Heart right ventricle (tissue), 16 donors: ENCODE data around the gene GPR158. TPM values are rescaled to one million over a fixed set of nuclear protein-coding genes. Genes with fewer than 3 reads are reported as not detected.
"Not testable (repeated sequence)": the region's sequence is repeated elsewhere in the genome, so short reads cannot be mapped to it uniquely, and the experiment has no call there.

Experiments used
- ATAC-seq, 8 donors: fragments of 200-7000 bp; cut with Tn5 transposase; one replicate each; pipeline ENCODE4 v1.9.1; 2020; ENCODE audit warnings: mild to moderate bottlenecking in 8 of 8, moderate library complexity in 8 of 8, moderate number of reproducible peaks in 1 of 8
- DNase-seq, 2 donors: peaks; one replicate each; pipeline ENCODE4 v3.0.0-alpha.2; 2020
- H3K27ac ChIP-seq, 10 donors: fragments of 200-600 bp; sonication (generic) in 2 of 10; one replicate each; pipeline versions ENCODE4 v1.5.0 to v1.8.0; 2020 to 2022; ENCODE audit warnings: mild to moderate bottlenecking in 3 of 10
- H3K27me3 ChIP-seq, 7 donors: fragments of 200-600 bp; one replicate each; pipeline ENCODE4 v1.8.0; 2021 to 2022; ENCODE audit warnings: mild to moderate bottlenecking in 2 of 7
- H3K36me3 ChIP-seq, 9 donors: fragments of 200-600 bp; sonication (generic) in 1 of 9; one replicate each; pipeline versions ENCODE4 v1.5.0 to v1.8.0; 2020 to 2022; ENCODE audit warnings: mild to moderate bottlenecking in 2 of 9
- H3K4me1 ChIP-seq, 9 donors: fragments of 200-600 bp; sonication (generic) in 1 of 9; one replicate each; pipeline versions ENCODE4 v1.5.0 to v1.8.0; 2020 to 2022; ENCODE audit warnings: mild to moderate bottlenecking in 4 of 9
- H3K4me3 ChIP-seq, 10 donors: fragments of 200-600 bp; sonication (generic) in 2 of 10; one replicate each; pipeline versions ENCODE4 v1.5.0 to v1.8.0; 2020 to 2022; ENCODE audit warnings: mild to moderate bottlenecking in 7 of 10, moderate library complexity in 2 of 10
- H3K9me3 ChIP-seq, 11 donors: fragments of 200-600 bp in 10 of 11; sonication (generic) in 2 of 11; one replicate each; pipeline versions ENCODE4 v1.5.0 to v1.8.0; 2013 to 2022; ENCODE audit warnings: mild to moderate bottlenecking in 2 of 11, control low read depth in 1 of 11, moderate library complexity in 1 of 11
- WGBS, 2 donors: extraction: QIAGEN DNeasy Blood & Tissue Kit; methylation state at CpG; one replicate each; pipeline ENCODE4 v1.1.7; 2013; ENCODE audit warnings: inconsistent platforms in 1 of 2; 5-methylcytosine and 5-hydroxymethylcytosine counted together
- intact Hi-C, 10 donors: fragments of 100-400 bp; cut with DNase I; formaldehyde crosslinking; loops; one replicate each; pipeline versions ENCODE4 v1.11.1 to v1.14.2; 2022
- polyA plus RNA-seq, 2 donors: library from polyadenylated mRNA; stranded (reverse); fragments of 200-250 nt; gene quantifications; one replicate each; pipeline ENCODE4 v1.2.3, GENCODE V29; 2013
- total RNA-seq, 10 donors: library from RNA; stranded (reverse); fragmentation: NEBNext Ultra II Directional in 3 of 10; extraction: Animal tissue kit (Norgen Biotek cat#: 25700) in 3 of 10; gene quantifications; one replicate each; pipeline versions ENCODE4 v1.2.1 to v1.2.4, GENCODE V29; 2021 to 2023
- TF ChIP-seq, protein P1 (sequence below), 9 donors: fragments of 200-600 bp; sonication (generic) in 2 of 9; IDR thresholded peaks; one replicate each; pipeline versions ENCODE4 v1.5.0 to v1.8.0; 2021 to 2022; ENCODE audit warnings: antibody characterized with exemption in 9 of 9, mild to moderate bottlenecking in 5 of 9, moderate library complexity in 1 of 9
- donor health status: Arrhythmogenic right ventricular cardiomyopathy.
- donor health status: ischemic (EF 13 %, LVEDD 7.1; RV severe dilation, severe dysfunction).
- donor health status: healthy with polysubstance abuse.
- donor health status: DM: no; HTN: yes; CAD: no.
- donor health status: DM: no; HTN: no; CAD: no.
- donor health status: ischemic (EF 25% LVEDD 6.9; RV normal size, moderate dysfunction).
- donor health status: ischemic (EF 25% LVEDD 5.7; RV mildly dilated, moderate dysfunction).
- donor health status: healthy.
- donor health status: DM: yes; HTN: yes; CAD: no.
- donor health status: Ischemic cardiomyopathy.
- donor health status: ischemic (EF 35%, LVEDD 5.7; RV mildly dilated, moderate dysfunction).
- donor health status: nonischemic (EF 11% LVEDD 7.7; RV severe dilation, severe dysfunction).
- donor health status: DM: yes; HTN: yes; CAD: no.
- donor health status: PGD.
- donor health status: ischemic (EF 29% LVEDD 5.4; RV normal size, mild dysfunction).
- donor health status: nonischemic (EF 23%, LVEDD 6.1; RV moderate dilation, normal function).

GPR158 gene
- total and polyA plus RNA-seq, 12 donors, result under 0.01 to 0.04 TPM; not detected in 10

DNA sequence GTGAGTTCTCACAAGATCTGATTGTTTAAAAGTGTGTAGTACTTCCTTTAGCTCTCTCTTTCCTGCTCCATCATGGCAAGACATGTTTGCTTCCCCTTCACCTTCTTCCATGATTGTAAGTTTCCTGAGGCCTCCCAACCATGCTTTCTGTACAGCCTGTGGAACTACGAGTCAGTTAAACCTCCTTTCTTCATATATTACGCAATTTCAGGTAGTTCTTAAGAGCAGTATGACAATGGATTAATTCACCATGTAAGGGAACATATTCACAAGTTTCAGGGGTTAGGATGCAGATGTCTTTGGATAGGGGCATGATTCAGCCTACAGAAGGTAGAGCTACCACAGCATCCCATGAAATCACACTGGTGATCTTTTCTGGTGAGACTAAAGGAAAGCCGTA lies 174.7 kb downstream of the GPR158 start:
- 91 to 93% methylated on average over 3 of the region's 3 CpGs for WGBS, 2 donors
- no peak overlapping the region for H3K4me3 ChIP-seq

DNA sequence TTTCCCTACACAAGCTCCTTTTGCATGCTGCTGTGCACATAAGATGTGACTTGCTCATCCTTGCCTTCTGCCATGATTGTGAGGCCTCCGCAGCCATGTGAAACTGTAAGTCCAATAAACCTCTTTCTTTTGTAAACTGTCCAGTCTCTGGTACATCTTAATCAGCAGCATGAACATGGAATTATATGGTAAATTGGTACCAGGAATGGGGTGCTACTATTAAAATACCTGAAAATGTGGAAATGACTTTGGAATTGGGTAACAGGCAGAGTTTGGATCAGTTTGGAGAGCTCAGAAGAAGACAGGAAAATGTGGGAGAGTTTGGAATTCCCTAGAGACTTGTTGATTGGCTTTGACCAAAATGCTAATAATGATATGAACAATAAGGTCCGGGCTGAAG lies 181.8 kb downstream of the GPR158 start:
- TF ChIP-seq, protein P1, sequence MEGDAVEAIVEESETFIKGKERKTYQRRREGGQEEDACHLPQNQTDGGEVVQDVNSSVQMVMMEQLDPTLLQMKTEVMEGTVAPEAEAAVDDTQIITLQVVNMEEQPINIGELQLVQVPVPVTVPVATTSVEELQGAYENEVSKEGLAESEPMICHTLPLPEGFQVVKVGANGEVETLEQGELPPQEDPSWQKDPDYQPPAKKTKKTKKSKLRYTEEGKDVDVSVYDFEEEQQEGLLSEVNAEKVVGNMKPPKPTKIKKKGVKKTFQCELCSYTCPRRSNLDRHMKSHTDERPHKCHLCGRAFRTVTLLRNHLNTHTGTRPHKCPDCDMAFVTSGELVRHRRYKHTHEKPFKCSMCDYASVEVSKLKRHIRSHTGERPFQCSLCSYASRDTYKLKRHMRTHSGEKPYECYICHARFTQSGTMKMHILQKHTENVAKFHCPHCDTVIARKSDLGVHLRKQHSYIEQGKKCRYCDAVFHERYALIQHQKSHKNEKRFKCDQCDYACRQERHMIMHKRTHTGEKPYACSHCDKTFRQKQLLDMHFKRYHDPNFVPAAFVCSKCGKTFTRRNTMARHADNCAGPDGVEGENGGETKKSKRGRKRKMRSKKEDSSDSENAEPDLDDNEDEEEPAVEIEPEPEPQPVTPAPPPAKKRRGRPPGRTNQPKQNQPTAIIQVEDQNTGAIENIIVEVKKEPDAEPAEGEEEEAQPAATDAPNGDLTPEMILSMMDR (IDR thresholded peaks at IDR 0.05), result no peak
- Histone ChIP-seq H3K27ac (no peak overlapping the region), H3K36me3 (no peaks in the 10 kb centered on the region), H3K9me3 (peaks cover 0 to 59% (median 20%) of the 10 kb centered on the region in 11 donors), H3K27me3 (no peaks in the 10 kb centered on the region), H3K4me3 (no peak overlapping the region), H3K4me1 (no peaks in the 10 kb centered on the region)
- no peak for ATAC-seq
- intact Hi-C loops, result loop anchor here in 1 of 10 donors (10.0 kb wide), 1 partner anchor 58 kb away; no protein-coding TSS in a partner anchor
- WGBS, 2 donors, result 91 to 94% methylated on average over 2 of the region's 2 CpGs
- DNase-seq, result no peak

More for the DNA sequence above, 174.7 kb downstream of the GPR158 start:
- peaks cover 0 to 10% (median 3%) of the 10 kb centered on the region in 11 donors for H3K9me3 ChIP-seq
- H3K4me1 ChIP-seq, result no peaks in the 10 kb centered on the region
- DNase-seq (no peak), ATAC-seq (no peak)
- no peaks in the 10 kb centered on the region for H3K27me3 ChIP-seq
- intact Hi-C loops, result no loop called here
- TF ChIP-seq, protein P1 (IDR thresholded peaks at IDR 0.05), result no peak
- no peak overlapping the region for H3K27ac ChIP-seq
- no peaks in the 10 kb centered on the region for H3K36me3 ChIP-seq

DNA sequence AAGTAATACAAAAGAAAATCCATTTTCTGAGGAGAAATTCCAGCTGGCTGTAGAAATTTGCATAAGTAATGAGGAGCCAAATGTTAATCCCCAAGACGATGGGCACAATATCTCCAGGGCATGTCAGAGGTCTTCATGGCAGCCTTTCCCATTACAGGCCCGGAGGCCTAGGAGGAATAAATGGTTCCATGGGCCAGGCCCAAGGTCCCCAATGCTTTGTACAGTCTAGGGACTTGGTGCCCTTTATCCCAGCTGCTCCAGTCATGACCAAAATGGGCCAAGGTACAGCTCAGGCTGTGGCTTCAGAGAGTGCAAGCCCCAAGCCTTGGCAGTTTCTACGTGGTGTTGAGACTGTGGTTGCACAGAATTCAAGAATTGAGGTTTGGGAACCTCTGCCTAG lies 182.5 kb downstream of the GPR158 start:
- ATAC-seq (no peak), DNase-seq (no peak)
- intact Hi-C loops, result loop anchor here in 1 of 10 donors (10.0 kb wide), 1 partner anchor 58 kb away; no protein-coding TSS in a partner anchor
- Histone ChIP-seq H3K27ac (no peak overlapping the region), H3K4me1 (no peaks in the 10 kb centered on the region), H3K27me3 (no peaks in the 10 kb centered on the region), H3K36me3 (no peaks in the 10 kb centered on the region), H3K4me3 (no peak overlapping the region), H3K9me3 (peaks cover 0 to 65% (median 20%) of the 10 kb centered on the region in 11 donors)
- 71 to 74% methylated on average over 3 of the region's 3 CpGs for WGBS, 2 donors
- TF ChIP-seq, protein P1 (IDR thresholded peaks at IDR 0.05), result no peak

DNA sequence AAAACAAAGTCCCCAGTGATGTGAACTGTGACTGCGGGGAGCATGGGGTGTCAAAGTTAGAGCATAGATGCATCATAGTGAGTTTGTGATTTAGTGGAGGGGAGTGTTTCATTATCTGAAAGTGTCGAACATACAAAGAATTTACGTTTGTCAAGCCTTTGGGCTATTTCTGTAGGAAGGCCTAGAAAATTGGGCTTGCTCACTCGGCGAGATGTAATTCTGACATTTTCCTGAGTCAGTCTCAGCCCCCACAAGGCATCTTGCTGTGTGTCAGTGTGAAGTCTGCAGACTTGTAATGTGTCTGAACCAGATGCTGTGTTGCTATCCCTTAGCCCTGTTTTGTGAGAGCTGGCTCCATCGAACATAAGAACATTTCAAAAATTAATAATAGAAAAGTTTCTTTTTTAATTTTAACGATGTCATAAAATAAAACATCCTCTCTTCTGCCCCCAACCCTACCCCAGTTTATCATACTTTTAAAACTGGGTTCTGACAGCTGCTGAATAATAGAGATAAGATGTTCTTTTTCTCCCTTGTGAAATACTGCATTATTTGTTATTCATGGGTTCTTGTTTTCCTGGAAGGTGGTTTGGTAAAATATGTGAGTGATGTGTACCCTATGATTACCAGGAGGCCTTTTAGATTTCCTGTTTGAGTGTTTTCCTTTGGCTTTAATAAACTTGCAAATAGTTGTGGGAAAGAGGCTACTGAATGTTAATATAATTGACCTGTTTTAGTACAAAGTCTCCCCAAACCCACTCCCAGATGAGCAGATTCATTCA lies 207.4 kb downstream of the GPR158 start:
- Histone ChIP-seq H3K9me3 (peaks cover 0 to 21% (median 12%) of the 10 kb centered on the region in 11 donors), H3K36me3 (no peaks in the 10 kb centered on the region), H3K4me1 (no peaks in the 10 kb centered on the region), H3K27ac (no peak overlapping the region), H3K27me3 (no peaks in the 10 kb centered on the region), H3K4me3 (no peak overlapping the region)
- intact Hi-C loops, result no loop called here
- TF ChIP-seq, protein P1 (IDR thresholded peaks at IDR 0.05), result no peak
- ATAC-seq (no peak), DNase-seq (no peak)
- 34 to 36% methylated on average over 7 of the region's 7 CpGs for WGBS, 2 donors

DNA sequence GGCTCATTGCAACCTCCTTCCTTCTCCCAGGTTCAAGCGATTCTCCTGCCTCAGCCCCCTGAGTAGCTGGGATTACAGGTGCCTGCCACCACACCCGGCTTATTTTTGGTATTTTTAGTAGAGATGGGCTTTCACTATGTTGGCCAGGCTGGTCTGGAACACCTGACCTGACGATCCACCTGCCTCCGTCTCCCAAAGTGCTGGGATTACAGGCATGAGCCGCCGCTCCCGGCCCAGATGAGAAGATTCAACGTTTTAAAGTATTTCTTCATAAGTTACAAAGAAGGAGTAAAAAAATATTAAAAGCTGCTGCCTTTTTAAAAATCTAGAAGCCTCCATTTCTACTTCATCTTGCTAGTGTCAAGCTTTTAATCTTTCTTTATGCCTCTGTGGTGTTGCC lies 208.1 kb downstream of the GPR158 start:
- DNase-seq, intact Hi-C loops, H3K4me3 ChIP-seq, H3K36me3 ChIP-seq, H3K27me3 ChIP-seq, H3K4me1 ChIP-seq, H3K27ac ChIP-seq, ATAC-seq: not testable (repeated sequence)
- H3K9me3 ChIP-seq, result peaks cover 0 to 24% (median 12%) of the 10 kb centered on the region in 11 donors
- 74% methylated on average over 8 of the region's 8 CpGs for WGBS, 2 donors
